A549 treated with GW870086 at 1 μM for 4 hours (cell line): ENCODE results near the gene UCHL3. TPM values are rescaled to one million over a fixed set of nuclear protein-coding genes. Genes with fewer than 3 reads are reported as not detected.

Experiments used
- total RNA-seq: library from RNA; stranded (reverse); fragments of 200-300 nt; extraction: Qiagen RNA extraction; gene quantifications from 5 replicates; pipeline ENCODE4 v1.2.3, GENCODE V29; 2022; ENCODE audit warnings: low read depth

The UCHL3 gene
- total RNA-seq = 45.8 to 51.1 TPM (median 50.7 TPM) in 5 replicates

DNA sequence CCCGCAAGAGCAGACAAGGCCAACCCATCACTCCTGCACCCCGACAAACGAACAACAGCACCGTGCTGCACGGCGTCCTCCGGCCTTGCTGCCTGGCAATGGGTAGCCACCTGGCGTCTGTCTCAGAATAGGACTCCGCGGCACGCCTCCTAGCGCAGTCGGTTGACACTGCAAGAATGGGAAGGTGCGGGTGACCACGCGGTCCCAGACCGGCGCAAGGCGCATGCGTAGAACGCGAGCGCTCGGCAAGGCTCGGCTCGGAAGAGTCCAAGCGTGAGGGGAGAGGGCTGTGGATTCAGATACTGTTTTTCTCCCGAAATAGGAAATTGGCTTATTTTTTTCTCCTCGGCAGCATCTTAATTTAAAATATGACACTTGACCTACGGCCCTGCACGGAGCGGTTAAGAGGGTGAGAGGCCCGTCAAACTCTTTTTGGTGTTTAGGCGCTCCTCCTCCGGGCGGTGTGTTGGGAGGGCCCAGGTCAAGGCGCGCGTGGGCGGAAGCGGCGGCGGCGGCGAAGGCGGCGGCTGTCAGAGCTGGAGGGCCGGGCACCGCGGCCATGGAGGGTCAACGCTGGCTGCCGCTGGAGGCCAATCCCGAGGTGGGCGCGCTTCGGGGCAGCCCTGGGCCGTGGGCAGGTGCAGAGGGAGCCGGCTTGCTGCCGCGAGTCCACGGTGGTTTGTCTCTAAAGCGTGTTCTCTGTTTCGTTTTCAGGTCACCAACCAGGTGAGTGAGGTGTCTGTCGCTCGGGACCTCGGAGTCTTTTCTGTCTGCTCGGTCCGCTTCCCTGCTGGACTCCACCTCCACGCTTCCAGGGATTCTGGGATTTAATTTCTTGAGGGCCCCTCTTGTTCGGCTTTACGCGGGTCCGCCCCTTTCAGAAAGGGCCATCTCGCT lies at the start of gene UCHL3:
TSS of gene UCHL3 (plus strand) at position 530 of the 897 bp plus-strand sequence. CDS start at position 560, 30 bp downstream.

GRCh38 chr13:75537401-75538365 lies 11.9 kb upstream of the UCHL3 start, which contains the start of gene COMMD6:
Gene COMMD6, minus strand, starts transcription at chr13:75537841. Its CDS starts 36 bp downstream, at chr13:75537805.

GRCh38 chr13:75635828-75636435 lies 86.3 kb downstream of the UCHL3 start, which contains the start of gene LMO7:
Gene LMO7, plus strand, starts transcription at chr13:75636330. Its CDS starts 328 bp downstream, at chr13:75636658.

Other genes with a start within 250 kb of the UCHL3 start
- gene TBC1D4, start 67.6 kb upstream of the UCHL3 start, total RNA-seq = 12.6 to 15.7 TPM (median 15.2 TPM) in 5 replicates
- 137 to 163 TPM (median 152 TPM) in 5 replicates for gene COMMD6, start 11.9 kb upstream of the UCHL3 start, total RNA-seq
- 36.0 to 53.6 TPM (median 41.3 TPM) in 5 replicates for gene LMO7, start 86.5 kb downstream of the UCHL3 start, total RNA-seq